Measurements from ENCODE around the gene LSM12. TPM values are rescaled to one million over a fixed set of nuclear protein-coding genes. Genes with fewer than 3 reads are reported as not detected.

LSM12 gene
- polyA plus RNA-seq, 1 of the 3 experiments (the other 2 are of a cell fraction): 26.6 TPM

DNA sequence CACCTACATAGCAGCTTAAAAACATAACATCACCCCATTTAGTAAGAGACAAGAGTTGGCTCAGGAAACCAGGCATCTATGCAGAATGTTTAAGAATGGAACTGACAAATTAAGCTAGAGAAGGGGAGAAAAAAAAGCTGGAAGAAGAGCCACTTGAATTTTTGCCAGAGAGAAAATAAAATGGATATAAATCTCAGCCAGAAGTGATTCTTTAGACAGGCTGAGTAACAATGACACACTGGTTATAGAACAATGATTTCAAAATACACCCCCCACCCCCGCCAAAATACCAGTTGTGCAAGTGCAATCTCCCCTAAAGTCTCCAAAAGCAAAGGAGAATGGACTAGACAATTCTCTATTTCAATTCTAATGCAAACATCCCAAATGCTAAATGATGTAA, 22.4 kb downstream of the LSM12 start:
- H3K4me3 ChIP-seq (ENCODE audit: low read depth in 2 of 2, low read length in 1 of 2): no peak overlapping the region
- H3K9me3 ChIP-seq: no peaks in the 10 kb centered on the region
- no peak overlapping the region for H2AFZ ChIP-seq (ENCODE audit: low read depth)
- no peaks in the 10 kb centered on the region for H3K27me3 ChIP-seq (ENCODE audit: insufficient read depth)
- 41% methylated on average over 1 of the region's 1 CpG for WGBS (ENCODE audit: low lambda C conversion rate)
- H3K4me1 ChIP-seq (ENCODE audit: control insufficient read depth in 1 of 2, insufficient read depth in 2 of 2, low read depth in 1 of 2, low read length in 1 of 2): peaks cover 0 to 7% of the 10 kb centered on the region in 2 experiments; a peak in 2 of 4 replicates
- peaks cover 98% of the 10 kb centered on the region for H3K79me2 ChIP-seq (ENCODE audit: insufficient read depth)
- ChIA-PET POLR2A (interaction anchor here (0.7 to 2.0 kb wide), 3 partner anchors 13 to 33 kb away, joined by 3 to 4 read pairs (median 4); partner anchors contain the start of gene LSM12), CTCF (interaction anchor here (0.7 to 5.3 kb wide), 7 partner anchors 17 to 100 kb away, joined by 3 to 52 read pairs (median 9); partner anchors contain the start of gene G6PC3)
- TF ChIP-seq GATA2 (CRISPR knock-in tag; IDR thresholded peaks at IDR 0.05) (no peak), SMC3 (IDR thresholded peaks at IDR 0.05; ENCODE audit: low read depth, low read length) (no peak)
- no peak for DNase-seq
- no peak overlapping the region; the same call in 1 of the 2 replicates for H3K4me2 ChIP-seq
- peaks cover 10 to 37% of the 10 kb centered on the region in 2 experiments for H3K36me3 ChIP-seq (replicated peaks in 1 of 2; ENCODE audit: control insufficient read depth in 1 of 2, insufficient read depth in 2 of 2, low read length in 1 of 2)
- peaks cover 52% of the 10 kb centered on the region for H4K20me1 ChIP-seq (ENCODE audit: insufficient read depth)
- H3K27ac ChIP-seq (ENCODE audit: low read depth in 2 of 2, low read length in 1 of 2): 0 out of 4 replicates have a peak overlapping the region, but pooled peaks of 1 of the 2 experiments have one; percentile 5
- H3F3A ChIP-seq (replicated peaks; ENCODE audit: insufficient read depth): peaks cover 36% of the 10 kb centered on the region
- H3K9me2 ChIP-seq: no peaks in the 10 kb centered on the region
- H3K9ac ChIP-seq: no peak overlapping the region

DNA sequence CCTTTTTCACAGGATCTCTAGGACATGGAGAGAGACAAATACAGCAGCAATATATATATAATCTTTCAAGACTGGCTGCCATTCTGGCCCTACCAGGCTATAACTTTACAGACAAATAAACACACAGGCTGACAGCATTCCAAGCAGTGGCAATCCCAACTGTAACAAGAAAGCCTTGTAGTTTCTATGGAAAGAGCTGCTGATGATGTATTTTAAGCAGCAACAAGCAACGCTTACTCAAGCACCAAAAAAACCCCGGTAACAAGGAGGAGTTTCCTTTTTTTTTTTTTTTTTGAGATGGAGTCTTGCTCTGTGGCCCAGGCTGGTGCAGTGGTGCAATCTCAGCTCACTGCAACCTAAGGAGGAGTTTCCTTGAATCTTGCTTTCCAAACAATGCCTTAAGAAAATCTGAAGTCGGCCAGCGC, 23.2 kb downstream of the LSM12 start:
- H3K4me1 ChIP-seq (ENCODE audit: control insufficient read depth in 1 of 2, insufficient read depth in 2 of 2, low read depth in 1 of 2, low read length in 1 of 2): peaks cover 0 to 7% of the 10 kb centered on the region in 2 experiments; a peak in 2 of 4 replicates
- H3K36me3 ChIP-seq (replicated peaks in 1 of 2; ENCODE audit: control insufficient read depth in 1 of 2, insufficient read depth in 2 of 2, low read length in 1 of 2): peaks cover 6 to 36% of the 10 kb centered on the region in 2 experiments
- H3K79me2 ChIP-seq (ENCODE audit: insufficient read depth): peaks cover 98% of the 10 kb centered on the region
- no peak for DNase-seq
- peaks cover 44% of the 10 kb centered on the region for H4K20me1 ChIP-seq (ENCODE audit: insufficient read depth)
- CTCF ChIA-PET: interaction anchor here (1.1 to 5.3 kb wide), 9 partner anchors 9 to 298 kb away, joined by 3 to 52 read pairs (median 10); partner anchors contain the start of gene G6PC3
- no peak overlapping the region for H2AFZ ChIP-seq (ENCODE audit: low read depth)
- H3K9me3 ChIP-seq: no peaks in the 10 kb centered on the region
- WGBS (ENCODE audit: low lambda C conversion rate): 94% methylated on average over 4 of the region's 4 CpGs
- no peak overlapping the region for H3K27ac ChIP-seq (ENCODE audit: low read depth in 2 of 2, low read length in 1 of 2)
- POLR2A ChIA-PET: interaction anchor here (1.1 to 2.0 kb wide), 2 partner anchors 14 to 23 kb away, joined by 3 to 4 read pairs; partner anchors contain the start of gene LSM12
- no peak overlapping the region for H3K9ac ChIP-seq
- H3F3A ChIP-seq (replicated peaks; ENCODE audit: insufficient read depth): peaks cover 36% of the 10 kb centered on the region
- no peak overlapping the region for H3K4me2 ChIP-seq
- H3K4me3 ChIP-seq (ENCODE audit: low read depth in 2 of 2, low read length in 1 of 2): no peak overlapping the region
- no peaks in the 10 kb centered on the region for H3K27me3 ChIP-seq (ENCODE audit: insufficient read depth)
- TF ChIP-seq MXI1 (IDR thresholded peaks at IDR 0.05; ENCODE audit: low read depth, low read length) (no peak), TEAD4 (IDR thresholded peaks at IDR 0.05; ENCODE audit: borderline replicate concordance, insufficient read depth) (no peak), YY1 (IDR thresholded peaks at IDR 0.05; ENCODE audit: low read depth) (no peak), SMC3 (IDR thresholded peaks at IDR 0.05; ENCODE audit: low read depth, low read length) (no peak), GABPA (IDR thresholded peaks at IDR 0.05; ENCODE audit: low read depth) (no peak)
- TF ChIP-seq, protein P1, sequence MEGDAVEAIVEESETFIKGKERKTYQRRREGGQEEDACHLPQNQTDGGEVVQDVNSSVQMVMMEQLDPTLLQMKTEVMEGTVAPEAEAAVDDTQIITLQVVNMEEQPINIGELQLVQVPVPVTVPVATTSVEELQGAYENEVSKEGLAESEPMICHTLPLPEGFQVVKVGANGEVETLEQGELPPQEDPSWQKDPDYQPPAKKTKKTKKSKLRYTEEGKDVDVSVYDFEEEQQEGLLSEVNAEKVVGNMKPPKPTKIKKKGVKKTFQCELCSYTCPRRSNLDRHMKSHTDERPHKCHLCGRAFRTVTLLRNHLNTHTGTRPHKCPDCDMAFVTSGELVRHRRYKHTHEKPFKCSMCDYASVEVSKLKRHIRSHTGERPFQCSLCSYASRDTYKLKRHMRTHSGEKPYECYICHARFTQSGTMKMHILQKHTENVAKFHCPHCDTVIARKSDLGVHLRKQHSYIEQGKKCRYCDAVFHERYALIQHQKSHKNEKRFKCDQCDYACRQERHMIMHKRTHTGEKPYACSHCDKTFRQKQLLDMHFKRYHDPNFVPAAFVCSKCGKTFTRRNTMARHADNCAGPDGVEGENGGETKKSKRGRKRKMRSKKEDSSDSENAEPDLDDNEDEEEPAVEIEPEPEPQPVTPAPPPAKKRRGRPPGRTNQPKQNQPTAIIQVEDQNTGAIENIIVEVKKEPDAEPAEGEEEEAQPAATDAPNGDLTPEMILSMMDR (IDR thresholded peaks at IDR 0.05): no peak
- TF ChIP-seq, protein P2, sequence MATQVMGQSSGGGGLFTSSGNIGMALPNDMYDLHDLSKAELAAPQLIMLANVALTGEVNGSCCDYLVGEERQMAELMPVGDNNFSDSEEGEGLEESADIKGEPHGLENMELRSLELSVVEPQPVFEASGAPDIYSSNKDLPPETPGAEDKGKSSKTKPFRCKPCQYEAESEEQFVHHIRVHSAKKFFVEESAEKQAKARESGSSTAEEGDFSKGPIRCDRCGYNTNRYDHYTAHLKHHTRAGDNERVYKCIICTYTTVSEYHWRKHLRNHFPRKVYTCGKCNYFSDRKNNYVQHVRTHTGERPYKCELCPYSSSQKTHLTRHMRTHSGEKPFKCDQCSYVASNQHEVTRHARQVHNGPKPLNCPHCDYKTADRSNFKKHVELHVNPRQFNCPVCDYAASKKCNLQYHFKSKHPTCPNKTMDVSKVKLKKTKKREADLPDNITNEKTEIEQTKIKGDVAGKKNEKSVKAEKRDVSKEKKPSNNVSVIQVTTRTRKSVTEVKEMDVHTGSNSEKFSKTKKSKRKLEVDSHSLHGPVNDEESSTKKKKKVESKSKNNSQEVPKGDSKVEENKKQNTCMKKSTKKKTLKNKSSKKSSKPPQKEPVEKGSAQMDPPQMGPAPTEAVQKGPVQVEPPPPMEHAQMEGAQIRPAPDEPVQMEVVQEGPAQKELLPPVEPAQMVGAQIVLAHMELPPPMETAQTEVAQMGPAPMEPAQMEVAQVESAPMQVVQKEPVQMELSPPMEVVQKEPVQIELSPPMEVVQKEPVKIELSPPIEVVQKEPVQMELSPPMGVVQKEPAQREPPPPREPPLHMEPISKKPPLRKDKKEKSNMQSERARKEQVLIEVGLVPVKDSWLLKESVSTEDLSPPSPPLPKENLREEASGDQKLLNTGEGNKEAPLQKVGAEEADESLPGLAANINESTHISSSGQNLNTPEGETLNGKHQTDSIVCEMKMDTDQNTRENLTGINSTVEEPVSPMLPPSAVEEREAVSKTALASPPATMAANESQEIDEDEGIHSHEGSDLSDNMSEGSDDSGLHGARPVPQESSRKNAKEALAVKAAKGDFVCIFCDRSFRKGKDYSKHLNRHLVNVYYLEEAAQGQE (IDR thresholded peaks at IDR 0.05; ENCODE audit: low read depth, low read length): no peak
- H3K9me2 ChIP-seq: no peaks in the 10 kb centered on the region
